Measurements from ENCODE around the gene KDM4C.

The KDM4C gene

DNA sequence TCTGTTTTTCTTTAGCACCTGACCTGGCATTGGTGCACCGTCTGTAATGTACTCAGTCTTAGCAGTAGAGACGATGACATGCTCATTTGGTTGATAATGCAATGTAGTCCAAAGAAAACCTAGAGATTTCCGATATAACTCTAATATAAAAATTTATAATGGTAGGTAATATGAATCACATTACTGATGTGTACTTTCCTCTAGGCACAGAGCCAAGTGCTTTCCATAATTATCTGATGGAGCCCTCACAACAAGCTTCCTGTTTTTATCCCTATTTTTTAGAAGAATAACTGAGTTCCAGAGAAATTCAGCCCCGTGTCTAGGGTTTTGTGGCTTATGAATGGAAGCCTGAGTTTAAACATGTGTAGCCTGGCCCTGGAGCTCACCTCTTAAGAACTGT, 53.7 kb downstream of the KDM4C start:
- TF ChIP-seq, protein P1, sequence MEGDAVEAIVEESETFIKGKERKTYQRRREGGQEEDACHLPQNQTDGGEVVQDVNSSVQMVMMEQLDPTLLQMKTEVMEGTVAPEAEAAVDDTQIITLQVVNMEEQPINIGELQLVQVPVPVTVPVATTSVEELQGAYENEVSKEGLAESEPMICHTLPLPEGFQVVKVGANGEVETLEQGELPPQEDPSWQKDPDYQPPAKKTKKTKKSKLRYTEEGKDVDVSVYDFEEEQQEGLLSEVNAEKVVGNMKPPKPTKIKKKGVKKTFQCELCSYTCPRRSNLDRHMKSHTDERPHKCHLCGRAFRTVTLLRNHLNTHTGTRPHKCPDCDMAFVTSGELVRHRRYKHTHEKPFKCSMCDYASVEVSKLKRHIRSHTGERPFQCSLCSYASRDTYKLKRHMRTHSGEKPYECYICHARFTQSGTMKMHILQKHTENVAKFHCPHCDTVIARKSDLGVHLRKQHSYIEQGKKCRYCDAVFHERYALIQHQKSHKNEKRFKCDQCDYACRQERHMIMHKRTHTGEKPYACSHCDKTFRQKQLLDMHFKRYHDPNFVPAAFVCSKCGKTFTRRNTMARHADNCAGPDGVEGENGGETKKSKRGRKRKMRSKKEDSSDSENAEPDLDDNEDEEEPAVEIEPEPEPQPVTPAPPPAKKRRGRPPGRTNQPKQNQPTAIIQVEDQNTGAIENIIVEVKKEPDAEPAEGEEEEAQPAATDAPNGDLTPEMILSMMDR (IDR thresholded peaks at IDR 0.05; ENCODE audit: extremely low read depth, missing control alignments), result no peak
- DNase-seq (ENCODE audit: low spot score), result no peak

DNA sequence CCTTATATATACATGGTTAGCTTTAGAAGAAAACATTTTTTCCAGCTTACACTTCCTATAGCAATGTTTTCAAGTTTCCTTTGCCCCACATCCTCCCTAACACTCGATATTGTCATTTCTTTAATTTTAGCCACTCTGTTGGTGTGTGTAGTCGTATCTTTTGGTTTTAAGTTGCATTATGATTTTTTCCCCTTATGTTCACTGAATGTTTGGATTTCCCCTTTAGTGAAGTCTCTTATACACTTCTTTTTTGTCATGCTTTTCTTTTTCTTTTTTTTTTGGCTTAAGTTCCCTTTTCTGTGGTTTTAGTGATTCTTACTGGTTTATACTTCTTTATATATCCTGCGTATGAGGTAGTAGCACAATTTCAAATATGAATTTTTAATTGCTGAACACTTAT, 58.8 kb downstream of the KDM4C start:
- TF ChIP-seq, protein P1 (IDR thresholded peaks at IDR 0.05; ENCODE audit: extremely low read depth, missing control alignments), result no peak
- DNase-seq (ENCODE audit: low spot score), result no peak

DNA sequence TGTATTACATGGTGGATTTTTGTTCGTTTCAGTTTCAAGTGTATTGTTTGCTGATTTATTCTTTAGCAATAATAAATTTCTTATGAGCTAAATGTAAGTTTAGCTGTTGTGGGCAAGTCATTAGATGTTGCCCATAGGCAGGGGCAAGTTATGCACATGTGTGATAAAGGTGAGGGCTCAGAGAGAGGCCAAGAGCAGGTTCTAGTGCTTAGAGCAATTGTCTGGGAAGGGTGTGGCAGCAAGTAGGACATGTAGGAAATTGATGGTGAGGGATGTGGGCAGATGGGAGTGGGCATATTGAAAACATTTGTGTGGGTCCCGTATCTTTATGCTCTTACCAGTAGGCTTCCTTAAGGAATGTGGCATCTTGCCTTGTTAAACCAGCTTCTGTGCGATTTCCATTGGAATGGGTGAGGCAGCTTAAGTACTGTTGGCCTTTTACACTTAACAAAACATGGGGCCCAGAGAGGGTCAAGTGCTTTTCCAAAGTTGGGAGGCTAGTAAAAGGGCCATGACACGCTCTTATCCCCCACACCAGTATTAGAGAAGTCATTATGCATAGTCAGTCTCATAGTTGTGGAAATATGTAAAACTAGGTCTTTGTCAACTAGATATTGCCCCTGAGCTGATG, 60.6 kb downstream of the KDM4C start:
- TF ChIP-seq, protein P1 (IDR thresholded peaks at IDR 0.05; ENCODE audit: extremely low read depth, missing control alignments), result no peak
- no peak for DNase-seq (ENCODE audit: low spot score)

DNA sequence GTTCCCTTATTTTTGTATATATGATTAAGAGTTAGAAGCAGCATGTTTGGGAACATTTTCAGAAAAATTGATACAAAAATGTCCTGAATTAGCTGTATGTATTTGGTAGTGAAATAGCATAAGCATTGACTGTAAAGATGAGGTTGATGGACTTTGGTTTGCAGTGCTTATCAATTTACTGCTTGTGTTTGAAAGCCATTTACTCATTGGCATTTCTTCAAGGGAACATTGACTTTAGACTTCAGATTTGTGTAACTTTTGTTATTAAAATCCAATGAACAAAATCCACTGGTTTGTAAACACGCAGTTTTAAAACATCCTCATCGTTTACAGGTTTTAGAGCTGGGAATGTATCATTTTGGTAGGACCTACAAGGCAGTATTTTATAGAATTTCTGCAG, 61.3 kb downstream of the KDM4C start:
- TF ChIP-seq, protein P1 (IDR thresholded peaks at IDR 0.05; ENCODE audit: extremely low read depth, missing control alignments), result no peak
- DNase-seq (ENCODE audit: low spot score), result no peak

DNA sequence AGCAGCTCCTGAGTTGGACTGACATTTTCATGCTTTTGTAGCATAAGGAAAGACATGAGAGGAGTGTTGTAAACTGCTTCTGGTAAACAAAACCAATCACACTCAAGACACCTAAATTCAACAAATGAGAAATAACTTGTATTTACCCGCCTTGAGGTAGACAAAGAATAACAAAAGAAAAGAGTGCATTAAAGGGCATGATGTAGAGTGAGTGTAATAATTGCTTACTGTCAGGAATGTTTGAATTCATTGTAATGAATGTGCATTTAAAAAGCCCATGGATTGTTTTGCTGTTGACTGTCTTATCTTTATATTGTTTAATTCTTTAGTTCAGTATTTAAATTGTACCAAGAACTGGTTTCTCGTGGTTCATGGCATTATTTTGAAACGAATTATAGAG, 61.8 kb downstream of the KDM4C start:
- DNase-seq (ENCODE audit: low spot score), result no peak

DNA sequence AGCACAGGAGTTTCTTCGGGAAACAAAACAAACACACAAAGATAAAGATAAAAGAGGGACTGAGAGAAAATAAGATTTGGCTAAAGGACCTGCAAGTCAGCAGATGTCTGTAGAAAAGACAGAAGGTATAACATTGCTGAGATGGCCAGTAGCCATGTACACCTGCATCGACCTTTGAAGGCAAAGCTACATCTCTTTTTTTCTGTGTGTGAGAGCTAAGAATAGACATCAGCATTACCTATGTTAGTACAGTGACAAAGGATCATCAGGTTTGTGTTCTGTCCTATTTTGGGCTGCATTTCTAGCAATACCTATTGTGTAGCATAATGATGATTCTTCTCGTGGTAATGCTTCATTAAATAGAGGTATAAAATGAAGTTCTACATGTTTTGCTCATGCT, 64.9 kb downstream of the KDM4C start:
- TF ChIP-seq, protein P1 (IDR thresholded peaks at IDR 0.05; ENCODE audit: extremely low read depth, missing control alignments), result no peak
- DNase-seq (ENCODE audit: low spot score), result no peak

More for the DNA sequence above, 61.8 kb downstream of the KDM4C start:
- TF ChIP-seq, protein P1 (IDR thresholded peaks at IDR 0.05; ENCODE audit: extremely low read depth, missing control alignments), result no peak

DNA sequence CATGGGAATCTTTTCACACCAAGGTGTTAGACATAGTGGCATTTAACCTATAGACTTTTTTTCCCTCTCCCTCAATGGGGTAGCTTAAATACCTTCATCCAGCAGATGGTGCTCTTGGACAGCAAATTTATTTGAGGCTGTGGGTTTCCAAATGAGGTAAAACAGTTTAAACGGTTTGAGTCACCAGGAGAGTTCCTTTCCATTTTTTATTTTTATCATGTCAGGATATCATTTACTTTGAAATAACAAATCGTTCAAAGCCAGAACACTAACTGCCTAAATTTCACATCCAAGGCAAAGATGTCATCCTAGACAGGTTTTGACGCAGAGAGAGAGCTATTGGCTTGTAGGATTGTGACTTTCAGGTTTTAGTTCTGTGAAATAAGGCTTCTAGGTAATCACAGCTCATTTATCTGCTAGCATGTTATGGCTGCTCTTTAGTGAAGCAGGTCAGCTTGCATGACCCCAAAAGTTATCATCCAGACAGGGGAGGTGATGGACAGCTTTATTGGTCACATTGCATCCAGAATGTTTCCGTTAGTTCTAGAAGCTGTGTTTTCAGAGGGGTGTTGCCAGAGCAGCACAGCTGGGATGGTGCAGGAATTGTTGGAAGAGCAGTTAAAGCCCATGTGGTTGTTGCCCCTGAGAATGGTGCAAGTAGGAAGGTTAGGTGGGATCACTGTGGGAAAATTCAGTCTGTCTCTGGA, 69.8 kb downstream of the KDM4C start:
- peak; percentile 50 for DNase-seq (ENCODE audit: low spot score)
- TF ChIP-seq, protein P1 (IDR thresholded peaks at IDR 0.05; ENCODE audit: extremely low read depth, missing control alignments), result peak; percentile 32

All from GM20000 (cell line).